Measurements from ENCODE around the gene CRYL1.

CRYL1 gene

GRCh38 chr13:20358022-20358421 lies 167.6 kb downstream of the CRYL1 start:
- TF ChIP-seq CTCF (IDR thresholded peaks at IDR 0.05; ENCODE audit: insufficient read depth, missing control alignments): no peak
- FAIRE-seq: no peak

GRCh38 chr13:20356444-20356843 lies 169.2 kb downstream of the CRYL1 start:
- no peak for DNase-seq (ENCODE audit: insufficient read length, low spot score)
- TF ChIP-seq CTCF (IDR thresholded peaks at IDR 0.05; ENCODE audit: insufficient read depth, missing control alignments): no peak
- FAIRE-seq: no peak

More at GRCh38 chr13:20358022-20358421, 167.6 kb downstream of the CRYL1 start:
- DNase-seq (ENCODE audit: insufficient read length, low spot score): no peak

GRCh38 chr13:20354722-20355121 lies 170.9 kb downstream of the CRYL1 start:
- TF ChIP-seq CTCF (IDR thresholded peaks at IDR 0.05; ENCODE audit: insufficient read depth, missing control alignments): no peak
- no peak for FAIRE-seq
- DNase-seq (ENCODE audit: insufficient read length, low spot score): no peak

- no peak for DNase-seq (ENCODE audit: insufficient read length, low spot score)
- FAIRE-seq: no peak
- no peak for TF ChIP-seq CTCF (IDR thresholded peaks at IDR 0.05; ENCODE audit: insufficient read depth, missing control alignments)
Observed at GRCh38 chr13:20353973-20354372, 171.7 kb downstream of the CRYL1 start.

Data from D721Med (cell line).